Middle frontal gyrus (tissue), 1 donor: Measurements from ENCODE around the gene CDC42BPB.
"Not testable (repeated sequence)": the region's sequence is repeated elsewhere in the genome, so short reads cannot be mapped to it uniquely, and the experiment has no call there.

Experiments
- DNase-seq: peaks from one replicate; pipeline ENCODE4 v3.0.0-alpha.2; 2015; ENCODE audit warnings: low spot score; ENCODE audit errors: extremely low spot score

CDC42BPB gene

GRCh38 chr14:102900631-102901571, 156.4 kb downstream of the CDC42BPB start:
- DNase-seq, result no peak

- DNase-seq, result no peak
Measured at GRCh38 chr14:102899516-102899900, 157.8 kb downstream of the CDC42BPB start.

GRCh38 chr14:102898776-102899515, 158.4 kb downstream of the CDC42BPB start:
- DNase-seq, result no peak

GRCh38 chr14:102898298-102898697, 159.1 kb downstream of the CDC42BPB start:
- DNase-seq, result no peak

- DNase-seq, result no peak
Measured at GRCh38 chr14:102897299-102898027, 159.9 kb downstream of the CDC42BPB start.

GRCh38 chr14:102896735-102897134, 160.6 kb downstream of the CDC42BPB start:
- DNase-seq, result not testable (repeated sequence)

GRCh38 chr14:102893452-102893851, 163.9 kb downstream of the CDC42BPB start:
- no peak for DNase-seq

GRCh38 chr14:102892651-102893050, 164.7 kb downstream of the CDC42BPB start:
- no peak for DNase-seq

- no peak for DNase-seq
Measured at GRCh38 chr14:102891556-102891955, 165.8 kb downstream of the CDC42BPB start.

GRCh38 chr14:102891111-102891510, 166.2 kb downstream of the CDC42BPB start:
- DNase-seq, result no peak

GRCh38 chr14:102889615-102890014, 167.7 kb downstream of the CDC42BPB start:
- no peak for DNase-seq

GRCh38 chr14:102888748-102889147, 168.6 kb downstream of the CDC42BPB start:
- DNase-seq, result no peak

GRCh38 chr14:102885737-102886447, 171.5 kb downstream of the CDC42BPB start:
- DNase-seq, result no peak

- no peak for DNase-seq
Measured at GRCh38 chr14:102883554-102883953, 173.8 kb downstream of the CDC42BPB start.

GRCh38 chr14:102883089-102883541, 174.2 kb downstream of the CDC42BPB start:
- no peak for DNase-seq
